ENCODE measurements around the gene ME3. TPM values are rescaled to one million over a fixed set of nuclear protein-coding genes. Genes with fewer than 3 reads are reported as not detected.

The ME3 gene
- polyA plus RNA-seq, 1 donor (not counting 4 experiments of a cell fraction or from before 2014, with no cell fraction given): 1.0 TPM

DNA sequence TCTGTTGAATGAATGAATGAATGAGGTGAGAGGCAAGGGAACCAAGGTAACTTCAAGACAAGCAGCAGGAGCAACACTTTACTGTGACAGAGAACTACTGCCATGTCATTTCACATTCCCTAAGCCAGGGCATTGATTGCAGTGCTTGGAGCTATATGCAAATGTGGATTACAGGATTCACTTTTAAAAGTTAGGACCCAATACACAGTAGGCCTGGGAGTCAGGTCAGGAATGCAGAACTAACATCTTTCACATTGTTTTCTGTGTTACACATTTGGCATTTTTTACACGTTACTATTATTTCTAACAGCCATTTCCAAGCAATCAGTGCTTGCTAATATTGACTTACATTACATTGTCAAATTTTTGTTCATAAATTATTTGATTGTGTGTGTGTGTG is 26.2 kb upstream of the ME3 start:
- DNase-seq (ENCODE audit: low read depth, low spot score) (no peak), FAIRE-seq (peak; percentile 34)
- dilution Hi-C loops (cut with MboI; ENCODE audit: extremely low pct_ligation_motif_present, low sequenced_read_pairs): no loop called here
- H2AFZ ChIP-seq (ENCODE audit: control insufficient read depth, low read length): peak overlapping the region; percentile 61
- no peaks in the 10 kb centered on the region for H3K79me2 ChIP-seq (ENCODE audit: control insufficient read depth, insufficient read depth, low read length)
- H3K4me3 ChIP-seq (ENCODE audit: control insufficient read depth in 2 of 3, extremely low read depth in 1 of 3, insufficient read depth in 2 of 3, low read depth in 1 of 3, low read length in 3 of 3): no peak overlapping the region
- H3K9me1 ChIP-seq (ENCODE audit: control insufficient read depth, extremely low read depth, insufficient read depth, low read length): no peaks in the 10 kb centered on the region
- H4K20me1 ChIP-seq (ENCODE audit: control insufficient read depth, extremely low read depth, insufficient read depth, low read length): no peaks in the 10 kb centered on the region
- no peak overlapping the region for H3K4me2 ChIP-seq (ENCODE audit: control insufficient read depth, extremely low read depth, insufficient read depth, low read depth, low read length)
- TF ChIP-seq, protein P1, sequence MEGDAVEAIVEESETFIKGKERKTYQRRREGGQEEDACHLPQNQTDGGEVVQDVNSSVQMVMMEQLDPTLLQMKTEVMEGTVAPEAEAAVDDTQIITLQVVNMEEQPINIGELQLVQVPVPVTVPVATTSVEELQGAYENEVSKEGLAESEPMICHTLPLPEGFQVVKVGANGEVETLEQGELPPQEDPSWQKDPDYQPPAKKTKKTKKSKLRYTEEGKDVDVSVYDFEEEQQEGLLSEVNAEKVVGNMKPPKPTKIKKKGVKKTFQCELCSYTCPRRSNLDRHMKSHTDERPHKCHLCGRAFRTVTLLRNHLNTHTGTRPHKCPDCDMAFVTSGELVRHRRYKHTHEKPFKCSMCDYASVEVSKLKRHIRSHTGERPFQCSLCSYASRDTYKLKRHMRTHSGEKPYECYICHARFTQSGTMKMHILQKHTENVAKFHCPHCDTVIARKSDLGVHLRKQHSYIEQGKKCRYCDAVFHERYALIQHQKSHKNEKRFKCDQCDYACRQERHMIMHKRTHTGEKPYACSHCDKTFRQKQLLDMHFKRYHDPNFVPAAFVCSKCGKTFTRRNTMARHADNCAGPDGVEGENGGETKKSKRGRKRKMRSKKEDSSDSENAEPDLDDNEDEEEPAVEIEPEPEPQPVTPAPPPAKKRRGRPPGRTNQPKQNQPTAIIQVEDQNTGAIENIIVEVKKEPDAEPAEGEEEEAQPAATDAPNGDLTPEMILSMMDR (optimal IDR thresholded peaks at IDR 0.05 in 1 of 3, IDR thresholded peaks at IDR 0.05 in 1 of 3, conservative IDR thresholded peaks at IDR 0.05 in 1 of 3; ENCODE audit: extremely low read depth in 1 of 3, insufficient read depth in 2 of 3, low read length in 3 of 3): no peak
- TF ChIP-seq EZH2 (IDR thresholded peaks at IDR 0.05; ENCODE audit: low read length): no peak
- H3K27me3 ChIP-seq (ENCODE audit: control insufficient read depth, extremely low read depth, insufficient read depth, low read length): no peaks in the 10 kb centered on the region
- H3K27ac ChIP-seq (ENCODE audit: control insufficient read depth, insufficient read depth, low read length): no peak overlapping the region
- H3K36me3 ChIP-seq (ENCODE audit: control insufficient read depth in 2 of 2, extremely low read depth in 1 of 2, insufficient read depth in 2 of 2, low read length in 2 of 2): no peaks in the 10 kb centered on the region
- H3K9me3 ChIP-seq (ENCODE audit: control insufficient read depth, low read depth, low read length): no peaks in the 10 kb centered on the region
- no peak overlapping the region for H3K9ac ChIP-seq (ENCODE audit: control insufficient read depth, extremely low read depth, insufficient read depth, low read length)
- H3K4me1 ChIP-seq (ENCODE audit: control insufficient read depth, extremely low read depth, insufficient read depth, low read length): peaks cover 27% of the 10 kb centered on the region

DNA sequence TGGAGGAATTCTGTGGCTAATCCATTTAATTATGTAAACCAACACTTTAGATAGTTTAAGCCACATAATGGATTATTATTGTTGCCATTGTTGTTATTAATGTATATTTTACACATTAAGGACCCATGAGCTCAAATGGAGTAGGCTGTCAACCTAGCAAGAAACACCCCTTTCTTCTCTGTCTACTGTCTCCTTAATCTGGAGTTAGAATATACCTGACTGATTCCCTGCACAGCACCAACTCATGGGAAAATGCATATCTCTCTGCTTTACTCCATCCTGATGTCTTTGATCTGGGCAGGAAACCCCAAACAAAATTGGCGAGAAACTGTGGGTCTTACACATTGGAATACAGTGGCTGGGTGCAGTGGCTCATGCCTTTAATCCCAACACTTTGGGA is 24.0 kb upstream of the ME3 start:
- Histone ChIP-seq H3K4me1 (ENCODE audit: control insufficient read depth, extremely low read depth, insufficient read depth, low read length) (peaks cover 42% of the 10 kb centered on the region), H3K27ac (ENCODE audit: control insufficient read depth, insufficient read depth, low read length) (peak overlapping the region; percentile 58), H3K9ac (ENCODE audit: control insufficient read depth, extremely low read depth, insufficient read depth, low read length) (no peak overlapping the region), H2AFZ (ENCODE audit: control insufficient read depth, low read length) (no peak overlapping the region), H3K4me3 (ENCODE audit: control insufficient read depth in 2 of 3, extremely low read depth in 1 of 3, insufficient read depth in 2 of 3, low read depth in 1 of 3, low read length in 3 of 3) (no peak overlapping the region), H3K9me3 (ENCODE audit: control insufficient read depth, low read depth, low read length) (no peaks in the 10 kb centered on the region), H3K4me2 (ENCODE audit: control insufficient read depth, extremely low read depth, insufficient read depth, low read depth, low read length) (peak overlapping the region; percentile 60), H4K20me1 (ENCODE audit: control insufficient read depth, extremely low read depth, insufficient read depth, low read length) (no peaks in the 10 kb centered on the region), H3K27me3 (ENCODE audit: control insufficient read depth, extremely low read depth, insufficient read depth, low read length) (no peaks in the 10 kb centered on the region), H3K9me1 (ENCODE audit: control insufficient read depth, extremely low read depth, insufficient read depth, low read length) (no peaks in the 10 kb centered on the region), H3K36me3 (ENCODE audit: control insufficient read depth in 2 of 2, extremely low read depth in 1 of 2, insufficient read depth in 2 of 2, low read length in 2 of 2) (no peaks in the 10 kb centered on the region), H3K79me2 (ENCODE audit: control insufficient read depth, insufficient read depth, low read length) (no peaks in the 10 kb centered on the region)
- dilution Hi-C loops (cut with MboI; ENCODE audit: extremely low pct_ligation_motif_present, low sequenced_read_pairs): no loop called here
- FAIRE-seq (peak; percentile 26), DNase-seq (ENCODE audit: low read depth, low spot score) (no peak)
- TF ChIP-seq, protein P1 (optimal IDR thresholded peaks at IDR 0.05 in 1 of 3, IDR thresholded peaks at IDR 0.05 in 1 of 3, conservative IDR thresholded peaks at IDR 0.05 in 1 of 3; ENCODE audit: extremely low read depth in 1 of 3, insufficient read depth in 2 of 3, low read length in 3 of 3): no peak
- TF ChIP-seq EZH2 (IDR thresholded peaks at IDR 0.05; ENCODE audit: low read length): no peak
